Activated CD4-positive, alpha-beta T cell treated with anti-CD3 and anti-CD28 coated beads, Interleukin-2, amount 50 U/mL, for 48 hours (primary cell): ENCODE results near the gene ECI1.
A peak's percentile ranks its signal among the peaks of the same experiment; 100 is the strongest.

Experiments
- DNase-seq, 2 experiments: peaks; one replicate each; pipeline ENCODE4 v3.0.0-alpha.2; 2020

Gene ECI1, protein sequence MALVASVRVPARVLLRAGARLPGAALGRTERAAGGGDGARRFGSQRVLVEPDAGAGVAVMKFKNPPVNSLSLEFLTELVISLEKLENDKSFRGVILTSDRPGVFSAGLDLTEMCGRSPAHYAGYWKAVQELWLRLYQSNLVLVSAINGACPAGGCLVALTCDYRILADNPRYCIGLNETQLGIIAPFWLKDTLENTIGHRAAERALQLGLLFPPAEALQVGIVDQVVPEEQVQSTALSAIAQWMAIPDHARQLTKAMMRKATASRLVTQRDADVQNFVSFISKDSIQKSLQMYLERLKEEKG

DNA sequence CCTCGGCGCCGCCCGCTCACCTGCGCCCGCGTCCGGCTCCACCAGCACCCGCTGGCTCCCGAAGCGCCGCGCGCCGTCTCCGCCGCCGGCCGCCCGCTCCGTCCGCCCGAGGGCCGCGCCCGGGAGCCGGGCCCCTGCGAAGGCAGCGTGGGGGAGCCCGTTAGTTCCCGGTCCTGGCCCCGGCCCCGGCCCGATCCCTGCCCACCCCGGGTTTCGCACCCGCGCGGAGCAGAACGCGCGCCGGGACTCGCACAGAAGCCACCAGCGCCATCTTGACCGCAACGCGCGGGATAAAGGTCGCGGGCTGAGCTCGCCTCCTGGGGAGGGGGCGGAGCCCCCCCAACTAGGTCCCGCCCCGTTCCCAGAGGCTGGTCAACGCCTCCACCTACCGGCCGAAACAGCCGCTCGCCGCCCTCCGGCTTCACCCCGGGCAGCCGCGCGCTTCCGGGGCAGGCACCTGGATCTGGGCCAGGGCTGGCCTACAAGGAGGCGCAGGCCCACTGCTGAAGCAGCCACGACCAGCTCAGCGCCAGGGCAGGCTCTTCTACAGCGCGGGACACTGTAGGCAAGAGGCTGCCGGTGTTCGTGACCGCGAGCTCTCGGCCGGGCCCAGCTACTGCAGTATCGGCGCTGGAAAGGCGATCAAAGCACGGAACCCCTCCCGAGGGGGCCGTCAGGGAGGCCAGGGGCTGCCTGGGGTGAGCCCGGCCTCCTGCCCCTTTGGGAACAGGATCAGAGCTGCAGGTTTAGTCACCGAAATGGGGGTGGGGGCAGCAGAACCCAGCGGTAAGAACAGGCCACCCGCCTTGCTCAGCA lies at the start of gene ECI1:
TSS of gene ECI1 (minus strand) at position 292 of the 816 bp plus-strand sequence. CDS start at position 271, 21 bp downstream.
- DNase-seq: peak; percentile 90 to 92

DNA sequence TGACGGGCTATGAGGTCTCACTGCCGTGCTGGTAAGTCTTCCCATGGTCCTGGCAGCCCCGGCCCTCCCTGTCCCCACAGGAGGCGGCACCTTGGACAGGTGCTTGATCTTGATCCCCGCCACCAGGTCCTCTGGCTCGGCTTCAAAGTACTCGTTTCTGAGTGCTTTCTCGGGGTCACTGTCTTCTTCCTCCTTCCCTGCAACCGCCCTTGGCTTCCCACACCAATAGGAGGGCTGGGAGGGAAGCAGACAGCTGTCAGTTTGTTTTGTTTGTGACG lies 48.5 kb upstream of the ECI1 start:
- no peak for DNase-seq

DNA sequence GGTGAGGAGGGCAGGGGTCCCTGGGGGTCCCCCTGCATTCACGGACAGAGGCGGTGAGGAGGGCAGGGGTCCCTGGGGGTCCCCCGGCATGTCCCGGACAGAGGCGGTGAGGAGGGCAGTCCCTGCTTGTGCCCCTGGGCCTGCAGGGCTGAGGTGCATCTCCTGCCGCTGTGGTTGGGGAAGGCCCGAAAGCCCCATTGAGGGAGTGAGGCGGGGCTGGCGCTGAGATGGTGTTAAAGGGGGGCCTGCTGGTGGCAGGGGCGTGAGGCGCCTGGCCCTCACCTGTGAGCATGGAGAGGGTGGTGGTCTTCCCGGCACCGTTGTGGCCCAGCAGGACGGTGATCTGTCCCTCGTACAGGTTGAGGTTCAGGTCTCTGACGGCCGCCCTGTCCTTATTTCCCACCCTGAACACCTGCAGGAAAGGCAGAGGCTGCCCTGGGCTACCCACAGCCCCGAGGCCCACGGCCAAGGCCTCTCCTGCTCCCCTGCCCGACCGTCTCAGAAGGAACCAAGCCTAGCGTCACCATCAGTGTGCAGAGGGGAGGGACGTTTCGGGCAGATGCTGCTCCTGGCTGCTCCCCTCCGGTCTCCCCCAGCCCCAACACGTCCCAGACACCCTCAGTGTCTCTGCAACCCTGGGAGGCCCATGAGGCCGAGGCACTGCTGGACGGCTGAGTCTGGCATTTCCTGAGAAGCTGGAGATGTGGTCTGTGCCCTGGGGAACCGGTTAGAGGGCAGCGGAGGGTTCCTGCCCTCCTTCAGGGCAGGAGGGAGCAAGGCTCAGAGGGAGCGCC lies 47.9 kb upstream of the ECI1 start:
- no peak for DNase-seq

DNA sequence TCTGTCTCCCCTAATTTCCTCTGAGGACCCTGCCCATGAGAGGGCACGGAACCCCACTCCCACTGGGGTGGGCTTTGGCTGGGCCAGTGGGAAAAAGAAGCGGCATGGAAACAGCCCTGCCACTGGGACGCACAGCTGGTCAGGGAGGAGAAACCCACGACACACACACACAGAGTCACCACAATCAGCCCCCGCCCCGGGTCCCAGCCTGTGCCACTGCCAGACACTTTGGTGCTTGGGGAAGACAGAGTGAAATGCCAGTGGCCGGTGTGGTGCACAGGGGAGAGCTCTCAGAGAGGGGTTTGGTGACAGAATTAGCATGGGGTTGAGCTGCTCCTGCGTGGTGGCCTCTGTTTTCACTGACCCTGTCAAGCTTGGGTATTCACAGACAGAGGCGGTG lies 47.2 kb upstream of the ECI1 start:
- no peak for DNase-seq

DNA sequence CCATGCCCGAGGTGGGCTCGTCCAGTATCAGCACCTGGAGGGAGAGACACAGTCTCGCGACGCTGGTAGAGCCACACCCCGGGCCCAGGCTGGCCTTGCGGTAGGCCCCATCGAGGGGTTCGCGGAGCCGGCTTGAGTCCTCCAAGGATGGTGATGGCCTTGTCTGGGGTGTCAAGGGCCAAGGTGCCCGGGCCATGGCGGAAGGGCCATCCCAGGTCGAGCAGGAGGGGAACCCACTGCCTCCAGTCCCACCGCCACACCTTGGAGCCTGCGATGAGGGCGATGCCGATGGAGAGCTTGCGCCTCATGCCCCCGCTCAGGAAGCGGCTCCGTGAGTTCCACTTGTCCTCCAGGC lies 46.1 kb upstream of the ECI1 start:
- DNase-seq: no peak

DNA sequence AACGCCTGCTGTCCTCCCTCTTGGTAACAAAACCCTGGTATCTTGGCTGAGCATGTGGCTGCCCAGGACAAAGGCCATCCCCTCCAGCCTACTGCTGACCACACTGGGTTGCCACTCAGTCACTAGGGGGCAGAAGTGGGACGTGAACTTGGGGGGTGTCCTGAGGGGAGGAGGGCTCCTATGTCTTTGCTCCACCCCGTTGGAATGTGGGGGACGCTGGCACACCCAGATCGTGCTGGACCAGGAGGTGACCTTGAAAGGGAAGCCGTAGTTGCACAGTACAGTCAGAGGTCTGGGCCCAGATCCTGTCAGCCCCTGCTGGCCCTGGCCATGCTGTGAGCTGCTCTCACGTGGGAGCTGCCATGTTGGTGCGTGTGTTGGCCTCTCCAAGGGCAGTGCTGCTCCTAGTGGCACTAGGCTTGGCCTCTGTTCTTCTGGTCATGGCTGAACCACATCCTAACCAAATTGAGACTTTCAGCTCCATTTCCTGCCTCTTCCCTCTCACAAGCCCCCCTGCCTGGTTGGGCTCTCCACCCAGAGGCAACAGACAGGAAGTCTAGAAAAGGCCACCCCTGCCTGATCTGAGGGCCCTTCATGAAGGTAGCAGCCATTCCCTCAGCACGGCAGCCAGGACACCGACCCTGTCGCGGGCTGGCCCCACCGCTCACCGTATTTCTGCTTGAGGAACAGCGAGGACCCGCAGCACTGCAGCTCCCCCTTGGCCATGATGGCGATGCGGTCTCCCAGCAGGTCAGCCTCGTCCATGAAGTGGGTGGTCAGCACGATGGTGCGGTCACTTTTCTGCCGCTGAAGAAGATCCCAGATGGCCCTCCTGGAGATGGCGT lies 45.5 kb upstream of the ECI1 start:
- peak; percentile 22 to 34 for DNase-seq

DNA sequence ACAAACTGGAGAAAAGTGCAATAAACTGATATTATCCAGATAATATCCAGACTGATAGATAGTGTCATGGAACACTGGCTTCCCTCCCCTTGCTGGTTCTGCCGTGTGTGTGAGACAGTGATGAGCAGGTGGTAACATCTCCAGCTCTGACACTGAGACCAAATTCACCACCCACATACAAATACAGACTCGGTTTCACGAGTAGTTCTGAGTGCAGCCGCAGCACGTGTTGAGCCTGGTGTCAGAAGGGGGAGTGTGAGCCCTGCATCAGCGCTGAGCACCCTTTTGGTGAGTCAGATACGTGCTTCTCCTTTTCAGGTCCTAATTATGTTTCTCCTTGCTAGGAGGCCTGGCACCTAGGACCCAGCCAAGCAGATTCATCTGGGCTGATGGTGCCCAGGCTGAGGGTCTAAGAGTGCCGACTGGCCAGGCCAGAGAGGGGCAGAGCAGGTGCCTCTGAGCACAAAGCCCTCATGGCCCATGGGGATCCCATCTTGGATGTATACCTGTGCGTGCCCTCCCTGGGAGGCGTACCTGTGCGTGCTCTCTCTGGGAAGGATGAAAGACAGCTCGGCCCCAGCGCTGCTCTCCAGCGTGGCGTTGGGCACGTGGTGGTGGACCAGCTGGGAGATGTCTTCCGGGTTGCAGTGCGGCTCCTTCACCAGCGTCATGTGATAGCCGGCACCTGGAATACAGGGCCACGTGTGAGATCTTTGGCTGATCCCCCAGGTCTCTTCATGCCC lies 43.8 kb upstream of the ECI1 start:
- DNase-seq: no peak

DNA sequence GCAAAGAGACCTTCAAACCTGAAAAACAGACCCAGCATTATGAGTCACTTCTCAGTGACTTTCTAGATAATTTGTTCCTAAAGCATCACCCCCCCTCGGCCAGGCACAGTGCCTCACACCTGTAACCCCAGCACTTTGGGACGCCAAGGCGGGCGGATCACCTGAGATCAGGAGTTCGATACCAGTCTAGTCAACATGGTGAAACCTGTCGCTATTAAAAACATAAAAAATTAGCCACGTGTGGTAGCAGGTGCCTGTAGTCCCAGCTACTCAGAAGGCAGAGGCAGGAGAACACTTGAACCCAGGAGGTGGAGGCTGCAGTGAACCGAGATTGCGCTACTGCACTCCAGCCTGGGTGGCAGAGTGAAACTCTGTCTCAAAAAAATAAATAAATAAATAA lies 40.8 kb upstream of the ECI1 start:
- DNase-seq: no peak

DNA sequence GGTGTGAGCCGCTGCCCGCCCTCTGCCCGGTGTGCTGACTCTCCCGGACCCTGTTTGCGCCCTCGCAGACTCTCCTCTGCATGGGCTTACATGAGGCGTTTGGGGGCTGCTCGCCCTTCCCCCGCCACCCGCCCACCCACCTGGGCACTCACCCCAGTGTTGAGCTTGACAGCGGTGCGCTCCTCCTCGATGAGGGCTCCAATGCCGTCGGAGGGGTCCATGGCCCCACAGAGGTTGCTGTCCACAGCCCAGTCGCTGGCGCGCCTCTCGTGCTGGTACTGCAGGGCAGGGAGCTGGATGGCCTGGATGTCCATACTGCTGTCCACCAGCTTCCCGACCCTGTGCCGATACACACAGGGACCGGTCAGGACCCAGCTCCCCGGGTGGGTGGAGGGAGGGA lies 37.9 kb upstream of the ECI1 start:
- no peak for DNase-seq

DNA sequence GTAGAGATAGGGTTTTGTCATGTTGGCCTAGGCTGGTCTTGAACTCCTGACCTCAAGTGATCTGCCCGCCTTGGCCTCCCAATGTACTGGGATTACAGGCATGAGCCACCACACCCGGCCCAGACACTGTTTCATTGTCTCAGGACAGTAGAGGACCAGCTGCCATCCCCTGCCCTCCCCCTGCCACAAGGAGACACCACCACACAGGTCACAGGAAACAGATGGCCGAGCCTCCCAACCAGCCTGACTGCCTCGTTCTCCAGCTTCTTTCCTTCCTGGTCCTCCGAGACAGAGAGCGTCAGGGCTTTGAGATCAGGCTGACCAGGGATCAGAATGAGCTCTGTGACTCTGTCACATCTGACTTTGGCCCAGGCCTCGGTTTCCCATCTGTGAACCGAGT lies 37.3 kb upstream of the ECI1 start:
- DNase-seq: no peak

DNA sequence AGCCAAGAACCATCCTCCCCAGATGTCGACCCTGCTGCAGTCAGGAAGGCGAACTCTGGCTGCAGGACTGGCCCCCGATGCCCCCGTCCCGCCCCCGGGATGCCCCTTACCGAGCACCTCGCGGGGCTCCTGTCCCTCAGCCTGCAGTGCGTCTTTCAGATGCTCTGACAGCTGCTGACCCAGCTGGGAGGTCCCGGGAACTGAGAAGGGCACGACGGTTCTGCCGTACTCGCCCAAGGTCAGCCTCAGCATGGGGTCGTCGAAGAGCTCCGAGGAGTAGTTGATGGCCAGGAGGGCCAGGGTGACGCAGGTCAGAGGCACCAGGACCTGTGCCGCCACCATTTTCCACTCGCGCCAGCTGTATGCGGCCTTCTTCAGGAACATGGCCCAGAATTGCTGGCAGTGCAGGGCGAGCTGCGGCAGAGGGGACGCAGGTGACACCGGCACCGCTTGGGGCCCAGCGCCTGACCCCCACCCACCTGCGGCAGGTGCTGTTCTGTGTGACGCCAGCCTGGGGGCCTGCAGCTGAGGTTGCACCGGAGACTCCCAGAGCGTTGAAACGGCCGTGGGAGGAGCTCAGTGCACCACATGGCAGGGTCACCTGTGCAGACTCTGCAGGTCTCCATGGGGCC lies 36.6 kb upstream of the ECI1 start:
- DNase-seq: no peak

DNA sequence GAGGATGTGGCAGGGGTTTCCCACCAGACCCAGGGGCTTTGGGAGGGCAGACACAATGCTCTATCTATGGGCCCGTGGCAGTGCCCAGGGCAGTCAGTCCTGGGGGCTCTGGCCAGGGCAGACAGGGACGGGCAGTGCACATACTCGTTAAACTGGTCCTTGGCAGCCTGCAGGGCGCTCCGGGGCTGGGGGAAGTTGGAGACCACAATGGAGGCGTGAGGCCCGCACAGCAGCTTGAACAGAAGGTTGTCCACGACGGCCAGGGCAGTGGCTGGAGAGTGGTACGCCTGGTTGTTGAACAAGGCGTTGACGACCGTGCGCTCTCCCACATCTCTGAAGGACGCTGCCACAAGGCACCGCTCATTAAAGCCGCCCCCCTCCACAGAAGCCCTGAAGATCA lies 35.2 kb upstream of the ECI1 start:
- no peak for DNase-seq

DNA sequence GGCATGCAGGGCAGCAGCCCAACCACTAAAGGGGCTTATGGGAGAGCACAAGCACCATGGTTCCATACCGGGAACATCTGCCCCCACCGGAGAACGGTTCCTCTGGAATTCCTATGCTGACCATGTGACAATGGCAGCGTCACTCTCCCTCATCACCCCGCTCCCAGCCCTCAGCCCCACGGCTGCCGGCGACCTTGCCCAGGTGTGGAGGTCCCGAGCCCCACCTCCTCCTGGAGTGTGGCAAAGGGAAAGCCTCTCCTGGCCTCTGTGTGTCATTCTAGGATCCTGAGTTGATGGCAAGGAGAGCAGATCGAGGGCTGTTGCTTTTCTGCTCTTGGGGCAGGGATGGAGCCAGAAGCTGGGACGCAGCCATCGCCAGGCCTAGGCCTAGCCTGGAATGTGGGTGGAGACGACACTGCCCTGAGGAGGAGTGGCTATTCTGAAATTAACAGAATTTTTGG lies 34.4 kb upstream of the ECI1 start:
- DNase-seq: no peak

DNA sequence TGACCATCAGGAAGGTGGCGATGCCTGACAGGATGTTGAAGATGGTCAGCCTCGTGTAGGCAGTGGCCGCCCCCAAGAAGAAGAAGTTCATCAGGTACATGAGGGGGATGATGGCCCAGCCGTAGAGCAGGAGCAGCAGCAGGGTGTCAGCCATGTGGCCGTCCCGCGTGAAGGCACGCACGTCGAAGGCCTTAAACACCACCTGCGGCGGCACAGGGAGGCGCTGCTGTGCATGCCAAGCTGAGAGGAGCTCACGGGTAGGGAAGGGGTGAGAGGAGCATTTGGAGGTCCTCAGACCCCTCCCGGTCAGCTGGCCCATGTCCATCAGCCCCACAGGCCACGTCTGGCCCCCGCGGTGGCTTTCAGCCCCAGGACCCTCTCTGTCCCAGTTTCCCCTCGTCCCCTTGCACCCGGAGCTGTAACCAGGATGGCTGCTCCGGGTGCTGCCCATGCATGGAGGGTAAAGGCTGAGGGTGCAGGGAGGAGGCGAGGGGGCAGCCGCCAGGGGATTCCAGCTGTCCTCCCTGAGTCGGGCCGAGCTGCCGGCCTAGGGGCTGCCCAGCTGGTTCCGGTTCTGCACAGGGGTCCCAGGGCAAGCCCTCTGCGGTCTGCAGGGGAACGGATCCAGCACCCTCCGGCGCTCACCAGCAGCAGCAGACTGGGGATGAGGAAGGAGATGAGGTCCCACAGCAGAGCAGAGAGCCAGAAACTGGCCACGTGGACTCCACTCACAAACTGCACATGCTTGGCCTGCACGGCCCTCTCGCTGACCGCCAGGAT lies 33.6 kb upstream of the ECI1 start:
- DNase-seq: no peak

DNA sequence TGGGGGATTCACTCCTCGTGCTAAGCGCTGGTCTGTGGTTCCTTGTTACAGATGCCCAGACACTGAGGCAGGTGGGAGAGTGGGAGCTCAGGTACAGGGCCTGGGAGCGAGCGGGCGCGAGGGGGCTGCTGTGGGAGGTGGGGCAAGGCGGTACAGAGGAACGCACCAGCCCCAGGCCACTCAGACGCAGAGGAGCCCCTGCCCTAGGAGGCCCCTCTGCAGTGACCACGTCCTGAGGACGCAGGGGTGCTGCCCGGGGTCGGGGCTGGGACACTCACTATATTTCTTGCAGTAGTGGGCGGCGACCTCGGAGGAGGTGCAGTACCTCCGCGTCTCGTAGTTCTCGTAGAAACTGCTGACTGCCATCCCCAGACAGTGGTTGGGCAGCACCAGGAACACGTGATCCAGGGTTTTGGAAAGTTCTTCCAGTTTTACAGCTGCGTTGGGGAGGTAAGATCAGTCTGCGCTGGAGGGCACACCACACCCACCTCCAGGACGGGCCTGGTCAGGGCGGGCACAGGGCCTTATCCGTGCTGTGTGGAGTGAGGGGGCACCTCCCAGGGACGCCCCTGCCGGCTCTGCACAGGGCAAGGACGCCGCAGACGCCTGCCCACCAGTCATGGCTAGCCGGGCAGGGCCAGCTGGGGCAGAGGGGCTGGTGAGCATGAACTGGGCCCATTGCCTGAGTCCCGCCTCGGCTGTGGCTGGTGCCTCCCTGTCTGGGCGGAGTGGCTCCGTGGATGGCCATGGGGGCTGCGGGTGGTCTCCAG lies 32.8 kb upstream of the ECI1 start:
- no peak for DNase-seq

DNA sequence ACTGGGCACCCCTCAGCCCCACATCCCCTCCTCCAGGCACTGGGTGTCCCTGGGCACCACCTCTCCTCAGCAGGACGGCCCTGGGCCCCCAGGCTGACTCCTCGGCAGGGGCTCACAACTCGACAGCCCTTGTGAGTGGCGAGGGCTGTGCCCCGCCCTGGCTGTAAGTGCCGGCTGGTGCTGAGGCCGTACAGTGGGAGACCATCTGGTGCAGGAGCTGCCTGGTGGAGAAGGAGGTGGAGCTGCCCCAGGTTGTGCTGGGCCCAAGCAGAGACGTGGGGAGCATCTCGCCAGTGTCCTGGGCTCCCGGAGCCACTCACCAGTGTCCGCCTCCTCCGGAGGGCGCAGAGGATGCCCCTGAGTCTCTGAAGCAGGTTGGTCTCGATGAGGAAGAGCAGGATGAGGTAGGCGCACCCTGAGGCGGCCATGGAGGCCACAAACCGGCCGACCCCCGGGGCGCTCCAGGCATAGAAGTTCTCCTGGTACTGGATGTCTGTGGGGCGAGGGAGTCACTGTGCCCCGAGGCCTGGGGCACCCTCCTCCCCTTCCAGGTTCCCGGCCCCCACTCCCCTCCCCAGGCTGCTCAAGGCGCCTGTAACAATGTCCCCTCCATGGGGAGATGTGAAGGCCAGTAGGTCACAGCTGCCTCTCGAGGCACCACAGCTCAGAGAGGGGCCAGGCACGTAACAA lies 31.6 kb upstream of the ECI1 start:
- DNase-seq: no peak

DNA sequence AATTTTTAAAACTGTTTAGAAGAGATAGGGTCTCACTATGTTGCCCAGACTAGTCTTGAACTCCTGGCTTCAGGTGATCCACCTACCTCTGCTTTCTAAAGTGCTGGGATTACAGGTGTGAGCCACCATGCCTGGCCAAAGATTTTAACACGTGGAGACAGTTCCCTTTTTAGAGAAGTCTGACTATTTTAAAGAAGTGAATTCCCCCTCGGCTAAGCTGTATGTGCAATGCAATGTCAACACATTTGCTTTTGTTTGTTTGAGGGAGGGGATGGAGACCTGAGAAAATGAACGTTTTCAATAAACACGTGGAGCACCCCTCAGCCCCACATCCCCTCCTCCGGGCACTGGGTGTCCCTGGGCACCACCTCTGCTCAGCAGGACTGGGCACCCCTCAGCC lies 30.9 kb upstream of the ECI1 start:
- no peak for DNase-seq

DNA sequence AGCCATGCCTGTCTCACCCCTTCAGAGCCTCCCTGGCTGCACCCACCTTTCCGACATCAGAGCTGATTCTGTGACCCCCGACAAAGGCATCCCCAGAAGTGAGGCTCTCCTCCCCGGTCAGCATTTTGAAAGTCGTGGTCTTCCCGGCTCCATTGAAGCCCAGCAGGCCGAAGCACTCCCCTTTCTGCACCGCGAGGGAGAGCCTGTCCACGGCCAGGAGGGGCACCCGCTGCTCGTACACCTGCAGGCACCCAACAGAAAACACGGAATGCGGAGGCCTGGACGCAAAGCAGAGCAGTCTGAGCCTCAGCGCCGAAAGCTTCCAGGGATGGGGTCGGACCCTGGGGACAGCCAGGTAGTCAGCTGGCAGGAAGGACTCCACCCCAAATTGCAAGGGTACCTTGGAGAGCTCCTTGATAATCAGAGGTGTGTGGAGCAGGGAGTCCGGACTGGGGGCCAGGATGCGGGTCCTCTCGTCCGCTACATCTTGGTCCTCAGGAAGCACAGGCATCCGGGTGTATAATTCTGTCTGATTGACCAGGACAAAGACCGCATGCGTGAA lies 29.7 kb upstream of the ECI1 start:
- DNase-seq: no peak

DNA sequence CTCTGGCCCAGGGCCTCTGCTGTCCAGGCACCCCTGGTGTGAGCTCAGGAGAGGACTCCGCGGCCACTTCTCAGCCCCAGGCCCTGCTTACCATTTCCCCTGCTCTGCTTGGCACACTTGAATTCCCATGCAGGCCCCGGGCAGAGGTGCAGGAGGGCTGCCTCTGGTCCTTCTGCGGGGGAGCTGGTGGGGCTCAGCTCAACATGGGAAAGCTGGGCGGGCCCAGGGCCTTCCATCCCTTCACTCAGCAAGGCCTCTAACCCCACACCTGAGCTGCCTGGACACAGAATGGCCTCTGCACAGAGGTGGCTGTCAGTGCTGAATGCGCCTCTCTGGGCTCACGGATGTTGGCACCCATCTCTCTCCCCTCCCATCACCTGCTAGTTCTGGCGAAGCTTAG lies 29.1 kb upstream of the ECI1 start:
- no peak for DNase-seq
